ENCODE results near the gene ZNF768. TPM values are rescaled to one million over a fixed set of nuclear protein-coding genes. Genes with fewer than 3 reads are reported as not detected.

The ZNF768 gene
- total RNA-seq, 1 donor from 2014 or later = 18.9 TPM

GRCh38 chr16:30509081-30509765 is 17.1 kb downstream of the ZNF768 start:
- H3K4me3 ChIP-seq = no peak overlapping the region
- no peaks in the 10 kb centered on the region for H3K36me3 ChIP-seq
- no peak for DNase-seq (ENCODE audit: low spot score in 2 of 2)
- no peaks in the 10 kb centered on the region for H3K9me3 ChIP-seq
- no peak for TF ChIP-seq CTCF (IDR thresholded peaks at IDR 0.05)
- H3K27ac ChIP-seq = no peak overlapping the region
- H3K4me1 ChIP-seq = no peaks in the 10 kb centered on the region
- intact Hi-C loops (cut with DNase I) = no loop called here
- H3K27me3 ChIP-seq = no peaks in the 10 kb centered on the region

- Histone ChIP-seq H3K9me3 (no peaks in the 10 kb centered on the region), H3K4me3 (no peak overlapping the region), H3K36me3 (no peaks in the 10 kb centered on the region), H3K27ac (no peak overlapping the region), H3K27me3 (no peaks in the 10 kb centered on the region), H3K4me1 (no peaks in the 10 kb centered on the region)
- no peak for TF ChIP-seq CTCF (IDR thresholded peaks at IDR 0.05)
- intact Hi-C loops (cut with DNase I) = no loop called here
- DNase-seq (ENCODE audit: low spot score in 2 of 2) = no peak
Observed at GRCh38 chr16:30503403-30504296, 22.7 kb downstream of the ZNF768 start.

- no peak for DNase-seq (ENCODE audit: low spot score in 2 of 2)
- Histone ChIP-seq H3K9me3 (no peaks in the 10 kb centered on the region), H3K27ac (no peak overlapping the region), H3K4me3 (no peak overlapping the region), H3K4me1 (no peaks in the 10 kb centered on the region), H3K36me3 (no peaks in the 10 kb centered on the region), H3K27me3 (no peaks in the 10 kb centered on the region)
- intact Hi-C loops (cut with DNase I) = no loop called here
- no peak for TF ChIP-seq CTCF (IDR thresholded peaks at IDR 0.05)
Observed at GRCh38 chr16:30499284-30499683, 27.1 kb downstream of the ZNF768 start.

- H3K27me3 ChIP-seq = no peaks in the 10 kb centered on the region
- no peak overlapping the region for H3K4me3 ChIP-seq
- no peaks in the 10 kb centered on the region for H3K4me1 ChIP-seq
- no peaks in the 10 kb centered on the region for H3K9me3 ChIP-seq
- H3K27ac ChIP-seq = no peak overlapping the region
- intact Hi-C loops (cut with DNase I) = no loop called here
- TF ChIP-seq CTCF (IDR thresholded peaks at IDR 0.05) = no peak
- H3K36me3 ChIP-seq = no peaks in the 10 kb centered on the region
- DNase-seq (ENCODE audit: low spot score in 2 of 2) = no peak
Observed at GRCh38 chr16:30494709-30495108, 31.7 kb downstream of the ZNF768 start.

GRCh38 chr16:30493941-30494488 is 32.4 kb downstream of the ZNF768 start:
- no peaks in the 10 kb centered on the region for H3K9me3 ChIP-seq
- no peak overlapping the region for H3K4me3 ChIP-seq
- no peaks in the 10 kb centered on the region for H3K27me3 ChIP-seq
- no peak overlapping the region for H3K27ac ChIP-seq
- intact Hi-C loops (cut with DNase I) = no loop called here
- TF ChIP-seq CTCF (IDR thresholded peaks at IDR 0.05) = no peak
- H3K4me1 ChIP-seq = no peaks in the 10 kb centered on the region
- no peaks in the 10 kb centered on the region for H3K36me3 ChIP-seq
- DNase-seq (ENCODE audit: low spot score in 2 of 2) = no peak

All from ascending aorta (tissue), 2 donors.